GM23338 (cell line): ENCODE results near the gene ULK4. TPM values are rescaled to one million over a fixed set of nuclear protein-coding genes. Genes with fewer than 3 reads are reported as not detected.
"Not testable (repeated sequence)": the region's sequence is repeated elsewhere in the genome, so short reads cannot be mapped to it uniquely, and the experiment has no call there.

Experiments
- ATAC-seq: fragments of 200-7000 bp; cut with Tn5 transposase; 3 replicates; pipeline ENCODE4 v1.9.1; 2020
- DNase-seq: peaks from one replicate; pipeline ENCODE4 v3.0.0-alpha.2; 2015; ENCODE audit warnings: low spot score
- H2AFZ ChIP-seq: fragments of 200-600 bp; sonication (generic); 2 replicates; pipeline ENCODE4 v1.8.0; 2016; ENCODE audit warnings: antibody characterized with exemption, mild to moderate bottlenecking, moderate library complexity
- H3F3A ChIP-seq: fragments of 200-600 bp; sonication (generic); replicated peaks from 2 replicates; pipeline ENCODE4 v1.8.0; 2017; ENCODE audit warnings: antibody characterized with exemption, mixed run types, low read depth
- H3K27ac ChIP-seq: fragments of 200-600 bp; sonication (generic); 2 replicates; pipeline ENCODE4 v1.6.1; 2016; ENCODE audit warnings: low read depth
- H3K27me3 ChIP-seq: fragments of 200-600 bp; sonication (generic); 2 replicates; pipeline ENCODE4 v1.8.0; 2016; ENCODE audit warnings: mild to moderate bottlenecking, mixed run types, moderate library complexity; ENCODE audit not compliant: insufficient read depth
- H3K36me3 ChIP-seq: fragments of 200-600 bp; sonication (generic); 2 replicates; pipeline ENCODE4 v1.8.0; 2016; ENCODE audit warnings: mild to moderate bottlenecking; ENCODE audit not compliant: insufficient read depth
- H3K4me1 ChIP-seq: fragments of 200-600 bp; sonication (generic); 2 replicates; pipeline ENCODE4 v1.8.0; 2016; ENCODE audit warnings: mild to moderate bottlenecking, moderate library complexity; ENCODE audit not compliant: insufficient read depth
- H3K4me2 ChIP-seq: fragments of 200-600 bp; sonication (generic); 2 replicates; pipeline ENCODE4 v1.7.1; 2017; ENCODE audit warnings: mixed run types
- H3K4me3 ChIP-seq: fragments of 200-600 bp; sonication (generic); 2 replicates; pipeline ENCODE4 v1.6.1; 2016; ENCODE audit warnings: mixed run types
- H3K79me2 ChIP-seq: fragments of 200-600 bp; sonication (generic); replicated peaks from 2 replicates; pipeline ENCODE4 v1.8.0; 2017; ENCODE audit warnings: mild to moderate bottlenecking; ENCODE audit not compliant: insufficient read depth
- H3K9me2 ChIP-seq: fragments of 200-600 bp; sonication (generic); 2 replicates; pipeline ENCODE4 v1.8.0; 2017; ENCODE audit not compliant: insufficient read depth
- H4K20me1 ChIP-seq: fragments of 200-600 bp; sonication (generic); replicated peaks from 2 replicates; pipeline ENCODE4 v1.8.0; 2017; ENCODE audit warnings: mild to moderate bottlenecking; ENCODE audit not compliant: insufficient read depth
- H3K27ac Mint-ChIP-seq: 2 replicates; pipeline ENCODE4 v1.8.0; 2020; ENCODE audit warnings: inconsistent platforms, mild to moderate bottlenecking, moderate library complexity, mixed read lengths
- H3K27me3 Mint-ChIP-seq: 3 replicates; pipeline ENCODE4 v1.8.0; 2022; ENCODE audit warnings: low read depth, mild to moderate bottlenecking, moderate library complexity, mixed read lengths, inconsistent platforms; ENCODE audit not compliant: insufficient read depth, poor library complexity
- H3K36me3 Mint-ChIP-seq: 3 replicates; pipeline ENCODE4 v1.8.0; 2021; ENCODE audit warnings: low read depth, mild to moderate bottlenecking, inconsistent platforms, moderate library complexity, mixed read lengths
- H3K4me1 Mint-ChIP-seq: 3 replicates; pipeline ENCODE4 v1.8.0; 2020; ENCODE audit warnings: mild to moderate bottlenecking, inconsistent platforms, mixed read lengths
- H3K4me3 Mint-ChIP-seq: 3 replicates; pipeline ENCODE4 v1.8.0; 2021; ENCODE audit warnings: moderate library complexity, mild to moderate bottlenecking, inconsistent platforms, mixed read lengths
- H3K9me3 Mint-ChIP-seq: 3 replicates; pipeline ENCODE4 v1.8.0; 2020; ENCODE audit warnings: moderate library complexity, mild to moderate bottlenecking, inconsistent platforms, mixed read lengths
- EZH2 ChIP-seq: fragments of 200-600 bp; sonication (generic); IDR thresholded peaks from one replicate; pipeline ENCODE4 v1.8.0; 2017; ENCODE audit warnings: antibody characterized with exemption, mild to moderate bottlenecking, low read depth; ENCODE audit not compliant: unreplicated experiment
- POLR2AphosphoS5 ChIP-seq: IDR thresholded peaks from 2 replicates; pipeline ENCODE4 v1.6.1; 2016; ENCODE audit warnings: antibody characterized with exemption, low read depth
- STAT1 ChIP-seq: IDR thresholded peaks from one replicate; pipeline ENCODE4 v1.6.1; 2016; ENCODE audit warnings: antibody characterized with exemption; ENCODE audit not compliant: unreplicated experiment
- ZNF114 ChIP-seq: fragments of 250-450 bp; sonication (Bioruptor Pico); IDR thresholded peaks from 2 replicates; pipeline ENCODE4 v1.5.0; 2020; ENCODE audit warnings: mild to moderate bottlenecking, moderate library complexity
- ZNF331 ChIP-seq: fragments of 250-450 bp; sonication (Bioruptor Pico); IDR thresholded peaks from 2 replicates; pipeline ENCODE4 v1.5.0; 2020; ENCODE audit warnings: low read depth, mild to moderate bottlenecking, moderate library complexity
- polyA plus RNA-seq: library from polyadenylated mRNA; unstranded; fragments of >200 nt; fragmentation: Nextera tagmentation; extraction: Ambion mirVana; gene quantifications from 2 replicates; pipeline ENCODE4 v1.2.1, GENCODE V29; 2016
- total RNA-seq: library from RNA; depleted of rRNA; stranded (reverse); fragments of >200 nt; shearing (Covaris generic); gene quantifications from 2 replicates; pipeline ENCODE4 v1.2.3, GENCODE V29; 2014
- TF ChIP-seq, protein P1 (sequence below), 2 experiments: fragments of 200-600 bp in 1 of 2; sonication (generic) in 1 of 2; conservative IDR thresholded peaks; 2 replicates each; pipeline versions ENCODE4 v1.5.1 to v1.6.1; 2016 to 2017; ENCODE audit warnings: antibody characterized with exemption in 2 of 2, low read depth in 2 of 2, mild to moderate bottlenecking in 2 of 2, moderate library complexity in 1 of 2
- TF ChIP-seq, protein P2 (sequence below): fragments of 250-450 bp; sonication (Bioruptor Pico); IDR thresholded peaks from 2 replicates; pipeline ENCODE4 v1.5.0; 2020; ENCODE audit warnings: mild to moderate bottlenecking, moderate library complexity
- TF ChIP-seq, protein P3 (sequence below): IDR thresholded peaks from one replicate; pipeline ENCODE4 v1.6.1; 2018; ENCODE audit warnings: antibody characterized with exemption; ENCODE audit not compliant: unreplicated experiment

Gene ULK4
- total and polyA plus RNA-seq, 2 experiments from 2014 or later: 20.8 to 41.4 TPM

DNA sequence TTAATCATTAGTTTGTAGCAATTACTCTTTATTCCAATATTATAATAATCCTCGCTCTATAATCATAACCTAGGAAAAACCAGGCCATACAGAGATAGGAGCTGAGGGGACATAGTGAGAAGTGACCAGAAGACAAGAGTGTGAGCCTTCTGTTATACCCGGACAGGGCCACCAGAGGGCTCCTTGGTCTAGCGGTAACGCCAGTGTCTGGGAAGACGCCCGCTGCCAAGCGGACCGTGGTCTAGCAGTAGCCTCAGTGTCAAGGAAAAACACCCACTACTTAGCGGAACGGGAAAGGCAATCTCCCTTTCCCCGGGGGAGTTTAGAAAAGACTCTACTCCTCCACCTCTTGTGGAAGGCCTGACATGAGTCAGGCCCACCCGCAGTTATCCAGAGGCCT, 266.1 kb downstream of the ULK4 start:
- H3K4me1 ChIP-seq, H3K36me3 ChIP-seq, H3K4me2 ChIP-seq, H3K4me3 Mint-ChIP-seq, H3K27me3 Mint-ChIP-seq, H3K27ac Mint-ChIP-seq, H3K4me1 Mint-ChIP-seq, H3K4me3 ChIP-seq, H4K20me1 ChIP-seq, H3F3A ChIP-seq, ATAC-seq, H3K9me2 ChIP-seq, H3K79me2 ChIP-seq, H2AFZ ChIP-seq, H3K27ac ChIP-seq, H3K27me3 ChIP-seq: not testable (repeated sequence)
- peaks cover 21% of the 10 kb centered on the region for H3K36me3 Mint-ChIP-seq
- TF ChIP-seq, protein P1, sequence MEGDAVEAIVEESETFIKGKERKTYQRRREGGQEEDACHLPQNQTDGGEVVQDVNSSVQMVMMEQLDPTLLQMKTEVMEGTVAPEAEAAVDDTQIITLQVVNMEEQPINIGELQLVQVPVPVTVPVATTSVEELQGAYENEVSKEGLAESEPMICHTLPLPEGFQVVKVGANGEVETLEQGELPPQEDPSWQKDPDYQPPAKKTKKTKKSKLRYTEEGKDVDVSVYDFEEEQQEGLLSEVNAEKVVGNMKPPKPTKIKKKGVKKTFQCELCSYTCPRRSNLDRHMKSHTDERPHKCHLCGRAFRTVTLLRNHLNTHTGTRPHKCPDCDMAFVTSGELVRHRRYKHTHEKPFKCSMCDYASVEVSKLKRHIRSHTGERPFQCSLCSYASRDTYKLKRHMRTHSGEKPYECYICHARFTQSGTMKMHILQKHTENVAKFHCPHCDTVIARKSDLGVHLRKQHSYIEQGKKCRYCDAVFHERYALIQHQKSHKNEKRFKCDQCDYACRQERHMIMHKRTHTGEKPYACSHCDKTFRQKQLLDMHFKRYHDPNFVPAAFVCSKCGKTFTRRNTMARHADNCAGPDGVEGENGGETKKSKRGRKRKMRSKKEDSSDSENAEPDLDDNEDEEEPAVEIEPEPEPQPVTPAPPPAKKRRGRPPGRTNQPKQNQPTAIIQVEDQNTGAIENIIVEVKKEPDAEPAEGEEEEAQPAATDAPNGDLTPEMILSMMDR (conservative IDR thresholded peaks at IDR 0.05; ENCODE audit: low read depth in 2 of 2): peak; percentile 65 to 73
- DNase-seq: peak; percentile 74
- H3K9me3 Mint-ChIP-seq: peaks cover 13% of the 10 kb centered on the region

DNA sequence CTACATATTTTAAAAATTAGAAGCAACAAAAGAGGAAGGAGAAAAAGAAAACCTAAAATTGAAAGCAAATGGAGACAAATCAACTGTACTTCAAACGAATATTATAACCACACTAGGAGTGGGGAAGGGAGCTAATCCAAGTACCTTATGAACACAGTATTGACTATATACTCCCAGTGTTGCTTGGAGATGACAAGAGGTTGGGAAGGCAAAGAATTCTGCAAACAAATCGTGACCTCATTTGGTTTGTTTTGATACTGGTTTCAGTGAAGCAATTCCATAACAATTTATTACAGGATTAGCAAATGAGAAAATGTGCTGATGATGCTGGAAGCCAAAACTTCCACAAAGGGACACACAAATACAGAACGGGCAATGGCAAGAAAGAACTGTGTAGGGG, 268.1 kb downstream of the ULK4 start:
- Mint-ChIP-seq H3K36me3 (peaks cover 25% of the 10 kb centered on the region), H3K27ac (no peak overlapping the region), H3K9me3 (peaks cover 16% of the 10 kb centered on the region), H3K4me1 (no peaks in the 10 kb centered on the region; the same call in 2 of the 3 replicates), H3K27me3 (peaks cover 2% of the 10 kb centered on the region), H3K4me3 (no peak overlapping the region)
- no peak overlapping the region for H3K4me2 ChIP-seq
- no peaks in the 10 kb centered on the region for H3K4me1 ChIP-seq
- no peaks in the 10 kb centered on the region for H3K36me3 ChIP-seq
- no peaks in the 10 kb centered on the region for H4K20me1 ChIP-seq
- H3K27ac ChIP-seq: no peak overlapping the region
- no peaks in the 10 kb centered on the region for H3K79me2 ChIP-seq
- no peak overlapping the region for H2AFZ ChIP-seq
- no peak overlapping the region for H3K4me3 ChIP-seq
- DNase-seq: no peak
- H3K9me2 ChIP-seq: no peaks in the 10 kb centered on the region
- no peaks in the 10 kb centered on the region for H3K27me3 ChIP-seq
- no peak for ATAC-seq
- no peaks in the 10 kb centered on the region for H3F3A ChIP-seq
- TF ChIP-seq, protein P1 (conservative IDR thresholded peaks at IDR 0.05; ENCODE audit: low read depth in 2 of 2): no peak
- TF ChIP-seq, protein P2, sequence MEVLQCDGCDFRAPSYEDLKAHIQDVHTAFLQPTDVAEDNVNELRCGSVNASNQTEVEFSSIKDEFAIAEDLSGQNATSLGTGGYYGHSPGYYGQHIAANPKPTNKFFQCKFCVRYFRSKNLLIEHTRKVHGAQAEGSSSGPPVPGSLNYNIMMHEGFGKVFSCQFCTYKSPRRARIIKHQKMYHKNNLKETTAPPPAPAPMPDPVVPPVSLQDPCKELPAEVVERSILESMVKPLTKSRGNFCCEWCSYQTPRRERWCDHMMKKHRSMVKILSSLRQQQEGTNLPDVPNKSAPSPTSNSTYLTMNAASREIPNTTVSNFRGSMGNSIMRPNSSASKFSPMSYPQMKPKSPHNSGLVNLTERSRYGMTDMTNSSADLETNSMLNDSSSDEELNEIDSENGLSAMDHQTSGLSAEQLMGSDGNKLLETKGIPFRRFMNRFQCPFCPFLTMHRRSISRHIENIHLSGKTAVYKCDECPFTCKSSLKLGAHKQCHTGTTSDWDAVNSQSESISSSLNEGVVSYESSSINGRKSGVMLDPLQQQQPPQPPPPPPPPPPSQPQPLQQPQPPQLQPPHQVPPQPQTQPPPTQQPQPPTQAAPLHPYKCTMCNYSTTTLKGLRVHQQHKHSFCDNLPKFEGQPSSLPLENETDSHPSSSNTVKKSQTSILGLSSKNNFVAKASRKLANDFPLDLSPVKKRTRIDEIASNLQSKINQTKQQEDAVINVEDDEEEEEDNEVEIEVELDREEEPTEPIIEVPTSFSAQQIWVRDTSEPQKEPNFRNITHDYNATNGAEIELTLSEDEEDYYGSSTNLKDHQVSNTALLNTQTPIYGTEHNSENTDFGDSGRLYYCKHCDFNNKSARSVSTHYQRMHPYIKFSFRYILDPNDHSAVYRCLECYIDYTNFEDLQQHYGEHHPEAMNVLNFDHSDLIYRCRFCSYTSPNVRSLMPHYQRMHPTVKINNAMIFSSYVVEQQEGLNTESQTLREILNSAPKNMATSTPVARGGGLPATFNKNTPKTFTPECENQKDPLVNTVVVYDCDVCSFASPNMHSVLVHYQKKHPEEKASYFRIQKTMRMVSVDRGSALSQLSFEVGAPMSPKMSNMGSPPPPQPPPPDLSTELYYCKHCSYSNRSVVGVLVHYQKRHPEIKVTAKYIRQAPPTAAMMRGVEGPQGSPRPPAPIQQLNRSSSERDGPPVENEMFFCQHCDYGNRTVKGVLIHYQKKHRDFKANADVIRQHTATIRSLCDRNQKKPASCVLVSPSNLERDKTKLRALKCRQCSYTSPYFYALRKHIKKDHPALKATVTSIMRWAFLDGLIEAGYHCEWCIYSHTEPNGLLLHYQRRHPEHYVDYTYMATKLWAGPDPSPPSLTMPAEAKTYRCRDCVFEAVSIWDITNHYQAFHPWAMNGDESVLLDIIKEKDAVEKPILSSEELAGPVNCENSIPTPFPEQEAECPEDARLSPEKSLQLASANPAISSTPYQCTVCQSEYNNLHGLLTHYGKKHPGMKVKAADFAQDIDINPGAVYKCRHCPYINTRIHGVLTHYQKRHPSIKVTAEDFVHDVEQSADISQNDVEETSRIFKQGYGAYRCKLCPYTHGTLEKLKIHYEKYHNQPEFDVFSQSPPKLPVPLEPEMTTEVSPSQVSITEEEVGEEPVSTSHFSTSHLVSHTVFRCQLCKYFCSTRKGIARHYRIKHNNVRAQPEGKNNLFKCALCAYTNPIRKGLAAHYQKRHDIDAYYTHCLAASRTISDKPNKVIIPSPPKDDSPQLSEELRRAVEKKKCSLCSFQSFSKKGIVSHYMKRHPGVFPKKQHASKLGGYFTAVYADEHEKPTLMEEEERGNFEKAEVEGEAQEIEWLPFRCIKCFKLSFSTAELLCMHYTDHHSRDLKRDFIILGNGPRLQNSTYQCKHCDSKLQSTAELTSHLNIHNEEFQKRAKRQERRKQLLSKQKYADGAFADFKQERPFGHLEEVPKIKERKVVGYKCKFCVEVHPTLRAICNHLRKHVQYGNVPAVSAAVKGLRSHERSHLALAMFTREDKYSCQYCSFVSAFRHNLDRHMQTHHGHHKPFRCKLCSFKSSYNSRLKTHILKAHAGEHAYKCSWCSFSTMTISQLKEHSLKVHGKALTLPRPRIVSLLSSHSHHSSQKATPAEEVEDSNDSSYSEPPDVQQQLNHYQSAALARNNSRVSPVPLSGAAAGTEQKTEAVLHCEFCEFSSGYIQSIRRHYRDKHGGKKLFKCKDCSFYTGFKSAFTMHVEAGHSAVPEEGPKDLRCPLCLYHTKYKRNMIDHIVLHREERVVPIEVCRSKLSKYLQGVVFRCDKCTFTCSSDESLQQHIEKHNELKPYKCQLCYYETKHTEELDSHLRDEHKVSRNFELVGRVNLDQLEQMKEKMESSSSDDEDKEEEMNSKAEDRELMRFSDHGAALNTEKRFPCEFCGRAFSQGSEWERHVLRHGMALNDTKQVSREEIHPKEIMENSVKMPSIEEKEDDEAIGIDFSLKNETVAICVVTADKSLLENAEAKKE: no peak
- TF ChIP-seq EZH2 (no peak), ZNF331 (CRISPR knock-in tag) (no peak), ZNF114 (CRISPR knock-in tag) (no peak), STAT1 (no peak), POLR2AphosphoS5 (no peak)
- TF ChIP-seq, protein P3, sequence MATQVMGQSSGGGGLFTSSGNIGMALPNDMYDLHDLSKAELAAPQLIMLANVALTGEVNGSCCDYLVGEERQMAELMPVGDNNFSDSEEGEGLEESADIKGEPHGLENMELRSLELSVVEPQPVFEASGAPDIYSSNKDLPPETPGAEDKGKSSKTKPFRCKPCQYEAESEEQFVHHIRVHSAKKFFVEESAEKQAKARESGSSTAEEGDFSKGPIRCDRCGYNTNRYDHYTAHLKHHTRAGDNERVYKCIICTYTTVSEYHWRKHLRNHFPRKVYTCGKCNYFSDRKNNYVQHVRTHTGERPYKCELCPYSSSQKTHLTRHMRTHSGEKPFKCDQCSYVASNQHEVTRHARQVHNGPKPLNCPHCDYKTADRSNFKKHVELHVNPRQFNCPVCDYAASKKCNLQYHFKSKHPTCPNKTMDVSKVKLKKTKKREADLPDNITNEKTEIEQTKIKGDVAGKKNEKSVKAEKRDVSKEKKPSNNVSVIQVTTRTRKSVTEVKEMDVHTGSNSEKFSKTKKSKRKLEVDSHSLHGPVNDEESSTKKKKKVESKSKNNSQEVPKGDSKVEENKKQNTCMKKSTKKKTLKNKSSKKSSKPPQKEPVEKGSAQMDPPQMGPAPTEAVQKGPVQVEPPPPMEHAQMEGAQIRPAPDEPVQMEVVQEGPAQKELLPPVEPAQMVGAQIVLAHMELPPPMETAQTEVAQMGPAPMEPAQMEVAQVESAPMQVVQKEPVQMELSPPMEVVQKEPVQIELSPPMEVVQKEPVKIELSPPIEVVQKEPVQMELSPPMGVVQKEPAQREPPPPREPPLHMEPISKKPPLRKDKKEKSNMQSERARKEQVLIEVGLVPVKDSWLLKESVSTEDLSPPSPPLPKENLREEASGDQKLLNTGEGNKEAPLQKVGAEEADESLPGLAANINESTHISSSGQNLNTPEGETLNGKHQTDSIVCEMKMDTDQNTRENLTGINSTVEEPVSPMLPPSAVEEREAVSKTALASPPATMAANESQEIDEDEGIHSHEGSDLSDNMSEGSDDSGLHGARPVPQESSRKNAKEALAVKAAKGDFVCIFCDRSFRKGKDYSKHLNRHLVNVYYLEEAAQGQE: no peak
